Heart left ventricle (tissue), 16 donors: Measurements from ENCODE around the gene LRGUK. TPM values are rescaled to one million over a fixed set of nuclear protein-coding genes. Genes with fewer than 3 reads are reported as not detected.
A peak's percentile ranks its signal among the peaks of the same experiment; 100 is the strongest.

Source experiments
- ATAC-seq, 4 donors: fragments of 200-7000 bp; cut with Tn5 transposase; one replicate each; pipeline ENCODE4 v1.9.1; 2020 to 2022; ENCODE audit warnings: moderate library complexity in 4 of 4, mild to moderate bottlenecking in 3 of 4, moderate number of reproducible peaks in 1 of 4
- DNase-seq, 5 donors: peaks; one replicate each; pipeline ENCODE4 v3.0.0-alpha.2; 2020
- H3K27ac ChIP-seq, 12 donors: fragments of 200-600 bp; sonication (generic) in 4 of 12; one replicate each; pipeline versions ENCODE4 v1.5.0 to v1.8.0; 2016 to 2022; ENCODE audit warnings: mild to moderate bottlenecking in 2 of 12
- H3K27me3 ChIP-seq, 9 donors: fragments of 200-600 bp; sonication (generic) in 2 of 9; one replicate each; pipeline versions ENCODE4 v1.5.1 to v1.8.0; 2016 to 2022; ENCODE audit warnings: mild to moderate bottlenecking in 3 of 9
- H3K36me3 ChIP-seq, 9 donors: fragments of 200-600 bp; sonication (generic) in 2 of 9; one replicate each; pipeline versions ENCODE4 v1.5.0 to v1.8.0; 2018 to 2022; ENCODE audit warnings: mild to moderate bottlenecking in 2 of 9
- H3K4me1 ChIP-seq, 12 donors: fragments of 200-600 bp; sonication (generic) in 4 of 12; one replicate each; pipeline versions ENCODE4 v1.5.0 to v1.8.0; 2016 to 2022; ENCODE audit warnings: mild to moderate bottlenecking in 3 of 12
- H3K4me3 ChIP-seq, 12 donors: fragments of 200-600 bp; sonication (generic) in 4 of 12; one replicate each; pipeline versions ENCODE4 v1.5.0 to v1.8.0; 2017 to 2022; ENCODE audit warnings: mild to moderate bottlenecking in 9 of 12, moderate library complexity in 4 of 12
- H3K9me3 ChIP-seq, 12 donors: fragments of 200-600 bp; sonication (generic) in 4 of 12; one replicate each; pipeline versions ENCODE4 v1.5.0 to v1.8.0; 2016 to 2022; ENCODE audit warnings: mild to moderate bottlenecking in 1 of 12
- CTCF ChIP-seq, 12 donors: fragments of 200-600 bp; sonication (generic) in 4 of 12; IDR thresholded peaks; one replicate each; pipeline versions ENCODE4 v1.5.0 to v1.8.0; 2018 to 2022; ENCODE audit warnings: antibody characterized with exemption in 12 of 12, mild to moderate bottlenecking in 5 of 12
- POLR2A ChIP-seq, 2 donors: fragments of 450-650 bp; IDR thresholded peaks; one replicate each; pipeline ENCODE4 v1.6.1; 2017; ENCODE audit warnings: antibody characterized with exemption in 2 of 2, mild to moderate bottlenecking in 2 of 2, moderate library complexity in 2 of 2
- WGBS, 4 donors: extraction: QIAGEN DNeasy Blood & Tissue Kit in 2 of 4; methylation state at CpG; one replicate each; pipeline versions ENCODE4 v1.1.5 to v1.1.7; 2013 to 2018; 5-methylcytosine and 5-hydroxymethylcytosine counted together
- intact Hi-C, 10 donors: fragments of 100-400 bp; cut with DNase I; formaldehyde crosslinking; loops; one replicate each; pipeline versions ENCODE4 v1.11.1 to v1.14.2; 2022
- polyA plus RNA-seq, 2 donors: library from polyadenylated mRNA; stranded (reverse); fragments of 200-250 nt; gene quantifications; one replicate each; pipeline ENCODE4 v1.2.3, GENCODE V29; 2013
- total RNA-seq, 9 donors: library from RNA; depleted of rRNA in 2 of 9; stranded (reverse); fragments of >200 nt in 2 of 9; fragmentation: NEBNext Ultra II Directional in 3 of 9; extraction: Animal tissue kit (Norgen Biotek cat#: 25700) in 3 of 9; gene quantifications; one replicate each; pipeline versions ENCODE4 v1.1.0 to v1.2.4, GENCODE V29; 2016 to 2023
- donor health status: ischemic (EF 13 %, LVEDD 7.1; RV severe dilation, severe dysfunction).
- donor health status: healthy with polysubstance abuse.
- donor health status: DM: no; HTN: yes; CAD: no.
- donor health status: DM: no; HTN: no; CAD: no.
- donor health status: ischemic (EF 25% LVEDD 6.9; RV normal size, moderate dysfunction).
- donor health status: ischemic (EF 25% LVEDD 5.7; RV mildly dilated, moderate dysfunction).
- donor health status: healthy.
- donor health status: DM: yes; HTN: yes; CAD: no.
- donor health status: ischemic (EF 35%, LVEDD 5.7; RV mildly dilated, moderate dysfunction).
- donor health status: nonischemic (EF 11% LVEDD 7.7; RV severe dilation, severe dysfunction).
- donor health status: DM: yes; HTN: yes; CAD: no.
- donor health status: PGD.
- donor health status: ischemic (EF 29% LVEDD 5.4; RV normal size, mild dysfunction).
- donor health status: nonischemic (EF 23%, LVEDD 6.1; RV moderate dilation, normal function).

LRGUK gene
- total and polyA plus RNA-seq, 11 donors = 0.03 to 0.51 (median 0.22) TPM; not detected in 3

GRCh38 chr7:134134004-134134403 lies 6.9 kb downstream of the LRGUK start:
- Histone ChIP-seq H3K9me3 (peaks cover 0 to 5% (median 0%) of the 10 kb centered on the region in 12 donors), H3K27ac (no peak overlapping the region), H3K27me3 (peaks cover 0 to 5% (median 0%) of the 10 kb centered on the region in 9 donors), H3K4me3 (no peak overlapping the region), H3K36me3 (no peaks in the 10 kb centered on the region), H3K4me1 (no peaks in the 10 kb centered on the region)
- ATAC-seq = no peak
- no peak for TF ChIP-seq POLR2A (IDR thresholded peaks at IDR 0.05)
- TF ChIP-seq CTCF (IDR thresholded peaks at IDR 0.05) = no peak
- 90 to 96% (median 93%) methylated on average over 3 of the region's 3 CpGs for WGBS, 4 donors
- intact Hi-C loops = no loop called here
- no peak for DNase-seq

- TF ChIP-seq POLR2A (IDR thresholded peaks at IDR 0.05) = no peak
- peak; percentile 84 to 94 (median 89) for TF ChIP-seq CTCF (IDR thresholded peaks at IDR 0.05)
- Histone ChIP-seq H3K4me1 (no peaks in the 10 kb centered on the region), H3K9me3 (no peaks in the 10 kb centered on the region), H3K4me3 (no peak overlapping the region), H3K27ac (no peak overlapping the region), H3K27me3 (no peaks in the 10 kb centered on the region), H3K36me3 (no peaks in the 10 kb centered on the region)
- WGBS, 4 donors = 48 to 51% (median 49%) methylated on average over 18 of the region's 18 CpGs
- intact Hi-C loops = no loop called here
- DNase-seq (peak; percentile 52 to 76 (median 61)), ATAC-seq (peak; percentile 37 to 88 (median 82))
These were observed 14.0 kb downstream of the LRGUK start for GRCh38 chr7:134140889-134141867.

GRCh38 chr7:134141868-134142264 lies 14.7 kb downstream of the LRGUK start:
- ATAC-seq (no peak), DNase-seq (no peak)
- H3K4me3 ChIP-seq = no peak overlapping the region
- H3K36me3 ChIP-seq = no peaks in the 10 kb centered on the region
- intact Hi-C loops = no loop called here
- TF ChIP-seq POLR2A (IDR thresholded peaks at IDR 0.05) = no peak
- TF ChIP-seq CTCF (IDR thresholded peaks at IDR 0.05) = no peak
- WGBS, 4 donors = 77 to 86% (median 83%) methylated on average over 5 of the region's 5 CpGs
- H3K9me3 ChIP-seq = no peaks in the 10 kb centered on the region
- no peaks in the 10 kb centered on the region for H3K27me3 ChIP-seq
- H3K4me1 ChIP-seq = no peaks in the 10 kb centered on the region
- no peak overlapping the region for H3K27ac ChIP-seq

GRCh38 chr7:134153493-134154136 lies 26.5 kb downstream of the LRGUK start:
- H3K27me3 ChIP-seq = no peaks in the 10 kb centered on the region
- no peaks in the 10 kb centered on the region for H3K36me3 ChIP-seq
- H3K9me3 ChIP-seq = peaks cover 0 to 17% (median 0%) of the 10 kb centered on the region in 12 donors
- H3K4me3 ChIP-seq = no peak overlapping the region
- TF ChIP-seq CTCF (IDR thresholded peaks at IDR 0.05) = no peak
- no peak for TF ChIP-seq POLR2A (IDR thresholded peaks at IDR 0.05)
- no peaks in the 10 kb centered on the region for H3K4me1 ChIP-seq
- WGBS, 4 donors = 65 to 72% (median 70%) methylated on average over 3 of the region's 3 CpGs
- no peak overlapping the region for H3K27ac ChIP-seq
- DNase-seq (no peak), ATAC-seq (no peak)
- intact Hi-C loops = no loop called here
